Hematopoietic multipotent progenitor cell treated with erythropoietin and hydrocortisone succinate and interleukin-3 and kit ligand, for 4 days (in vitro differentiated cells): ENCODE results near the gene ENO3.

Source experiments
- DNase-seq: peaks from one replicate; pipeline ENCODE4 v3.0.0-alpha.2; 2015

Gene ENO3

DNA sequence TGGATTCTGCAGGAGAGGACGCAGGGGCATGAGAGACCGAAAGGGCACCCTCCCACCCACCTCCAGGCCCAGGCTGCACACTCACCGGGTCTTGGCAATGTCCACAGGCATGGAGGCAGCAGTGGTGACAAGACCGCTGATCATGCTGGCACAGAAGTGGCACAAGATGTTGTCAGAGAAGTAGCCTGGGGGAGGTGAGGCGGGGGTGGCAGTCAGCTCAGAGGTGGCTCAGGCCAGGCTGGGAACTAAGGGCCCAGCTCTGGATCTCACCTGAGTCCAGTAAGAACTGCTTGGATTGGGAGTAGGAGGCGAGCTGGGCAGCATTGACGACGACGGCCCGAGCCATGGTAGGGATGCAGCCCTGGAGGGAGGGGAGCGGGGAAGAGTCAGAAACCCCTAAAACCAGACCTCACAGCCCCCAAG, 12.8 kb upstream of the ENO3 start:
- DNase-seq: no peak

DNA sequence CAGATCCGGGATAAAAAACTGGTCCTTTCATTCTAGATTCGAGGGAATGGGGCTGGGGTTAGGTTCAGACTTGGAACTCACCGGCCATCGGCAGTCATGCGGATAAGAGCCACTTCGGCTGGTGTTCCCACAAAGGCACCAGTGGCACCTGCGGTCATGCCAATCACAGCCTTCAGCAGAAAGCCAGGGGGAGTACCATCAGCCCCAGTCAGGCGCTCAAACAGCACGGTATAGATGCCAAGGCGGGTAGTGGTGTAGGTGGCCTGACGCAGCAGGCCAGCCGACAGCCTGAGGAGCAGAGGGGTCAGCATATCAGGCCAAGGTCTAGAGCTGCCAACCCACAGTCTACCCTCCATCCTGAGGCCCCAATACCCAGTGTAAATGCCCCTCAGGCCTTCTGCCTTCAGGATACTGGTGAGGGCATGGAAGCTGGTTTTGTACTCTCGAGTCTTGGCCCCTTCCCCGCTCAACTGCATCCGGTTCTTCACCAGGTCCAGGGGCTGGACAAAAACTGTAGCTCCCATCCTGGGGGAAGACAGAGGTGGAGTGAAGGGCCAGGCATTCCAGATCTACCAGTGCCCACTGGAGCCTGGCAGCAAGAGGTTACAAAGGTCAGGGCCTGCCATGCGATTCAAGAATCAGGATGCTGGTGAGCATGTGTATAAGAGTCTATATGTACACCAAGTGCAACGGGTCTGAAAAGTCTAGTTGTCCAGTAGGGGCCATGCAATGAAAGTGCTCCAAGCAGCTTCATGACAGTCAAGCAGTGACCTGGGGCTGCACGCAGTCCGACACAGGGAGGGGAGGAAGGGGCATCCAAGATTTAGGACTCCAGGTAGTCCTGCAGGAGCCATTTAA, 12.0 kb upstream of the ENO3 start:
- DNase-seq: peak; percentile 56

DNA sequence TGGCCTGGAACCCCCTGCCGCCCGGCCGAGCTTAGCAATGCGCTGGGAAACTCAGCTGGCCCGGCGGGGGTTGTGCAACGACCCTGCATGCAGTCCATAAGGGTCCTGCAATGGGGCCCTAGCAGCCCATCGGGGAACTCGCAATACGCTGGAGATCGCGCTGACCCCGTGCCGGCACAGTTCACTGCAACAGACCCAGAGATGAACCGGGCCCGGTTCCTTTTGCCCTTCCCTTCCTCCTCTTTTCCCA, 11.4 kb upstream of the ENO3 start:
- DNase-seq: no peak

DNA sequence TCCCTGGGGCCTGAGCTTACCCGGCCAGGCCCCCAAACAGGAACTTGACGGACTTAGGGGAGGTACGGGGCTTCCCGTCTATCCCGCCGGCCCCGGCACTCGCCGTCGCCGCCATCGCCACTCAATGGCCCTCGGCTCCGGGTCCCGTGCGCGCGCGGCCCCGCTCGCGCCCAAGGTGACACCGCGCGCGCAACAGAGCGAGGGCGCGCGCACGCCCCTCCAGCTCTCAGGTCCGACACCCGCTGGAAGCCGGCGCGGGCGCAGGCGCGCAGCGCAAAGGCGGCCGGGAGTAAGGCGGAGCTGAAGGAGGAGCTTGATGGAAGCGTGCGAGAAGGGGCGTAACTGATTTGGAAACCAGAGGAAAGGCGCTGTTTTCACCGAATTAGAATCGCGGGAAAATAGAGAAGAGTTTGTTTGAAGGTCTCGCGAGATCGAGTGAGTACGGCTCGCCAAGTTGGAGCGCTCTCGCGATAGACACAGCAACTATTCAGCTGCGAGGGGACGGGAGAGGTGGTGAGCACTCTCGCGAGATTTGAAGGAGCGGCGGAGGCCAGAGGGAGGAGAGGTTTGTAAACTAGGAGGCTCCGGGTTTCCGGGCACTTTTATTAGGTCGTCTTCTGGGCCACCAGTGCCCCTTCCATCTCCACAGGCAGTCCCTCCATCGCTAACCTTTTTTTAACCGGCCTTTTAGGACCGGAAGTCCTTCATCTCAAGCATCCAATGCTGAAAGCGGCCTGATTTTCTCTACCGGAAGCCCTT, 10.9 kb upstream of the ENO3 start, which contains the start of the genes RNF167 and SLC25A11:
TSS of gene RNF167 (plus strand) at position 473 of the 759 bp plus-strand sequence. CDS start 642 bp downstream, outside the sequence.
TSS of gene SLC25A11 (minus strand) at position 251 of the 759 bp plus-strand sequence. CDS start at position 115, 136 bp downstream.
- DNase-seq: peak; percentile 100

DNA sequence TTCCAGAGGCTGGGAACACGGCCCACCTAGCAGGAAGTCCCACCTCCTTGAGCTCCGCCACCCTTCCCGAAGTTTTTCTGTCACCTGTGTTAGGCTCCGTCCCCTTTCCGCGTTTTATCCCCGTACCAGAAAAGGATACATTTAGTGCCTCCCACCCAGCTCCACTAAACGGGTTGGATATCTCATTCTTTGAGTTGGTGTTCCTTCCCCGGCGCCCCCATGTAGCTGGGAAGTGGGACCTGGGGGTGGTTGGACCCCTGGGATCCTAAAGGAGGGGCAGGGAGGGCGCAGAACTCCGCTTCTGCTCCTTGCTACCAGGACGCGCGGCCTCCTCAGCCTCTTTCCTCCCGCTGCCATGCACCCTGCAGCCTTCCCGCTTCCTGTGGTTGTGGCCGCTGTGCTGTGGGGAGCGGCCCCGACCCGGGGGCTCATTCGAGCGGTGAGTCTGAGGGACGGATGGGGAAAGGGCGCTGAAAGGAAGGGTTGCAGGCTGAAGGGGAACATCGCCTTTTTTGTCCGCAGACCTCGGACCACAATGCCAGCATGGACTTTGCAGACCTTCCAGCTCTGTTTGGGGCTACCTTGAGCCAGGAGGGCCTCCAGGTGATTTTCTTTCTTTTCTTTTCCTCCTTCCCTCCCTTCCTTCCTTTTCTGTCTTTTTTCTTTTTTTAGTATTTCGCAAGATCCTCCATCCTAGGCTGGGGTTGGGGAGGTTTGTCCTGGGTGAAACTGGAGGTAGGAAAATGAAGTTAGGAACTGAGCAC, 10.2 kb upstream of the ENO3 start:
- DNase-seq: peak; percentile 60

DNA sequence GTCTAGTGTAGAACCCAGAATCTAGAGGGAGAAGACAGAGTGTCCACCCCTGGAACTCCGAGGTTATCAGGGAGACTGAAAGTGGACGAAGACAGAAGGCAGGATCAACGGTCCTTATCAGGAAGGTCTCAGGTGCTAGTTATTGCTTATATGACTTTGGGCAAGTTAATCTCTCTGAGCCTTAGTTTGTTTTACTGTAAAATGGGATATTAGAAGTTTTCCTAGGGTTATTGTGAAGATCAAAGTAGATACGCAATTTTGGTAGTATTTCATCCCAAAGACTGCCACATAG, 9.7 kb upstream of the ENO3 start:
- no peak for DNase-seq

DNA sequence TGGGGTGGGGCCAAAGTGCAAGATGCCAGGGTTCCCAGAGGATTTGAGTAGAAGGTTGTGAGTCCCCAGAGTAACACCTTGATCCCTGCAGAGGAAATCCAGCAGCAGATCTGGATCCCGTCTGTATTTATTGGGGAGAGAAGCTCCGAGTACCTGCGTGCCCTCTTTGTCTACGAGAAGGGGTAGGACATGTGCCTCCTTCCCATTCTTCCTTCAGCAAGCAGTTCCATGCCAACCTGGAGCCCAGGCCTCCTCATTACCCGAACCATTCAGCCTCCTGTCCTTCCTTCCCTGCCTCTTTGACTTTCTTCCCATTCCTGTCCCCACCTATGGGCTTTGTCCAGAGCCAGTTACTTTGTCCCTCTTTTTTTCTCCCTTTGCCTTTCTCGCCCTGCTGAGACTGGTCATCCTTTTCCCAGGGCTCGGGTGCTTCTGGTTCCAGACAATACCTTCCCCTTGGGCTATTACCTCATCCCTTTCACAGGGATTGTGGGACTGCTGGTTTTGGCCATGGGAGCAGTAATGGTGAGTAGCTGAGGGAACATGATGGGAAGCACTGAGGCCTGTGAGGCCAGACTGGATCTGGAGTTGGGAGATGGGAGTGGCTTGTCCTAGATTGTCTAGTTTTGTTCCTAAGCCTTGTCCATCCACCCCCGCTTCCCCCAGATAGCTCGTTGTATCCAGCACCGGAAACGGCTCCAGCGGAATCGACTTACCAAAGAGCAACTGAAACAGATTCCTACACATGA, 8.0 kb upstream of the ENO3 start:
- DNase-seq: no peak

DNA sequence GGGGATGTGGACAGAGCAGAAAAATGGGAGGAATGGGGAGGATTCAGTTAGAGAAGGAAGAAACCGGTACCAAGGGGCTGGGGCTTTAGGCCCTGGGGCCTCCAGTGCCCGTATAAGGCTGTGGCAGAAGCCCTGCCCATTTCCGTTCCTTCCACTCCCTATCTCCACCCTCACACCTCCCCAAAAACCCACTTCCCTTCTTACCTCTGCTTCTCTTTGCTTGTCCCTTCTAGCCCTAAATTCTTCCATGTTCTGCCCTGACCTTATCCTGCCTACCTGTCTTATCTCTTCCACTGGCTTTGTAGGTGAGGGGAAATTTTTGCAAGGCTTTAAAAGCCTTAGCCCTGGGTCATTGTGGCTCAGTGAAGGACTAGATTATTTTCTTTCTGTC, 6.8 kb upstream of the ENO3 start:
- peak; percentile 91 for DNase-seq

DNA sequence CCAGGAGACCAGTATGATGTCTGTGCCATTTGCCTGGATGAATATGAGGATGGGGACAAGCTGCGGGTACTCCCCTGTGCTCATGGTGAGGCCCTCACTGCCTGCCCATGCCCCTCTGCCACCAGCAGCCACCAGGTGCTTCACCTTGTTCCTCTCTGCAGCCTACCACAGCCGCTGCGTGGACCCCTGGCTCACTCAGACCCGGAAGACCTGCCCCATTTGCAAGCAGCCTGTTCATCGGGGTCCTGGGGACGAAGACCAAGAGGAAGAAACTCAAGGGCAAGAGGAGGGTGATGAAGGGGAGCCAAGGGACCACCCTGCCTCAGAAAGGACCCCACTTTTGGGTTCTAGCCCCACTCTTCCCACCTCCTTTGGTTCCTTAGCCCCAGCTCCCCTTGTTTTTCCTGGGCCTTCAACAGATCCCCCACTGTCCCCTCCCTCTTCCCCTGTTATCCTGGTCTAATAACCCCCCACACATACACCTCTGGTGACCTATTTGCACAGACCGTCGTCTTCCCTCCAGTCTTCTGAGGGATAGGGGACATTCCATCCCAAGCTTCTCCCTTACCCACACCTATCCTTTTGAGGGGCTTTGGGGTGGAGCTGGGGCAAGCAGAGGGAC, 6.3 kb upstream of the ENO3 start:
- DNase-seq: no peak

DNA sequence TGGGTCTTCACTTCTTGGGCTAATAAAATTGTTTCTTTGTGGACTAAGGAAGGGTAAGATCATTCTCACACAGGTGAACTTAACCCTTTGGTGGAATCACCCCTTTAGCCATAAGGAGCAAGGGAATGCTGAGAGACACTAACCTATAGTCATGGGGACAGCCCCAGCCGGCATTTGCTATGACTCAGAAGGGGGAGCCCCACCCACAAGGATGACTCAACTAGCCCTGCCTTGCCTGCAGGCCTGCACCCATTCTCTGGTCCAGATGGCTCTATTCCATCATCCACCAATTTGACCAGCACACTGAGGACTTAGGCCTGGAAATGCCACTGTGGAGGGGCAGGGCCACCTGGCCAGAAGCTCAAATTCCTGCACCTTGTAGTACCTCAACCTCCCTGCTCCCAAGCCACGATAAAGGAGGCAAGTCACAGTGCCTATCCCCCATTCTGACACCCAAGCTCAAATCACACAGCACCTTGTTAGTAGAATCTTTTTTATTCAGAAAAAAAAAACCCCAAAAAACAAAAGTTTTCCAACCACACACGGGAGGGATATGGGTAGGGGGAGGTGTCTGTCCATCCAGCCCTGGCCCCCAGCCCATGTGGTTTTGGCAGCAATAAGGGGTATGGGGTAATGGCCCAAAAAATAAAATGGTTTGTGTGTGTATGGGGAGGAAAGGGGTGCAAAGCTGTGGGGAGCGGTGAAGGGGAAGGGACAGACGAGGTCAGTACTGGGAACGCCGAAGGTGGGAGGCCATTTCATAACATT, 5.6 kb upstream of the ENO3 start:
- peak; percentile 91 for DNase-seq

DNA sequence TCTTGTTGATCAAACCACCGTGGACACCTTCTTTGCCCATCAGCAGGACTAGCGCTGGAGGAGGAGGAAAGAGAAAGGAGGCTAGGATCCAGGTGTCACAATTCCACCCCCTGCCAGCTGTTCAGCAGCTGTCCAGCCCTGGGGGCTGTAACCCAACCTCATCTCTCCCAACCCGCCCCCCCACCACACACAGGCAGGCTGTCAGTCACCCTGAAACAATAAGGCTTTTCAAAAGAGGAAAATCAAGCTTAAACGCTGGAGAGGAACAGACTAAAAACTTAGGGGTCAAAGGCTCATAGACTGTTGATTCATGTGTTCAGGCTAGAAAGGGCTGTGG, 5.0 kb upstream of the ENO3 start:
- DNase-seq: no peak

DNA sequence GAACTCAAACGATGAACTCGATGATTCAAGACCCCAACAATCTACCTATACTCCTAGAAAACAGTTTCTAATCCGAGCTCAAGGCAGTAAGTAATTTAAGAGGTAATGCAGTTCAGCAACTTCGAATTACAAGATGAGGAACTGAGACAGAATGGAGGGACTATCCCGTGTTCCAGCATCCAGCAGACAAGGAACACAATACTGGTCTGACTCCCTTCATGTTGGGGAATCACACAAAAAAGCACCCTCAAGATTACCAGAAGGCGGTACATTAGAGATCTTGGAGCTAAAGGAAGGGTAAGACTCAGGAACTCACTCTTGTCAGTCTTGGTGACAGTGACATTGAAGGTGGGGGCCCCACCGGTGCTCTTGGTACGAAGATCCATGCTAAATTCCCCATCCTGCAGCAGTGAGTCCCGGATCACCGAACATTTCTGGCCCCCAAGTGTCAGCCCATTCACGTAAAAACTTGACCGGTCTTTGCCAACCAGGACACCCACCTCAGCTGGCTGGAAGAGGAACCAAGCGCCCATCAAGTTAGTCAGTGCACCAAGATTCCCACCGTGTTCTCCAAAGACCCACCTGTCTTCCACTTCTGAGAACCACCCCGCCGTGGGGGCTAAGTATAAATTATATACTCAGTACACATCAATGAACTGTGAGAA, 4.5 kb upstream of the ENO3 start:
- no peak for DNase-seq

DNA sequence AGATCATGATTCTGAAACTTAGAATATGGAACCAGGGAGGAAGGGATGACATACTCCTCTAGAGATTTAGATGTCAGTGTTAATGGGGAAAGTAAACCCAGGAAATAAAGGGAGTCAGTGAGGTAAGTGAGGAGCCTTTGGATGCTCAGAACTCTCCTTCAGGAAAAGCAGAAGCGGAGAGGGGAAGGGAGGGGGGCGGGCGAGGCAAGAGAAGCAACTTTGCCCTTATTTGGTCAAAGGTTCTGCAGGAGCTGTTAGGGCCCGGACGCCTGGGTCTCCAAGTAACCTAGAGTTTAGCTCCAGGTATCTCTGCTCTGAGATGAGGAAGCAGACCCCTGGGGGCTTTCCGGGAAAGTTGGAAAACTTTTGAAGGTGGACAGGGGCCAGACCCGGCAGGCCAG, 3.9 kb upstream of the ENO3 start:
- DNase-seq: peak; percentile 64

DNA sequence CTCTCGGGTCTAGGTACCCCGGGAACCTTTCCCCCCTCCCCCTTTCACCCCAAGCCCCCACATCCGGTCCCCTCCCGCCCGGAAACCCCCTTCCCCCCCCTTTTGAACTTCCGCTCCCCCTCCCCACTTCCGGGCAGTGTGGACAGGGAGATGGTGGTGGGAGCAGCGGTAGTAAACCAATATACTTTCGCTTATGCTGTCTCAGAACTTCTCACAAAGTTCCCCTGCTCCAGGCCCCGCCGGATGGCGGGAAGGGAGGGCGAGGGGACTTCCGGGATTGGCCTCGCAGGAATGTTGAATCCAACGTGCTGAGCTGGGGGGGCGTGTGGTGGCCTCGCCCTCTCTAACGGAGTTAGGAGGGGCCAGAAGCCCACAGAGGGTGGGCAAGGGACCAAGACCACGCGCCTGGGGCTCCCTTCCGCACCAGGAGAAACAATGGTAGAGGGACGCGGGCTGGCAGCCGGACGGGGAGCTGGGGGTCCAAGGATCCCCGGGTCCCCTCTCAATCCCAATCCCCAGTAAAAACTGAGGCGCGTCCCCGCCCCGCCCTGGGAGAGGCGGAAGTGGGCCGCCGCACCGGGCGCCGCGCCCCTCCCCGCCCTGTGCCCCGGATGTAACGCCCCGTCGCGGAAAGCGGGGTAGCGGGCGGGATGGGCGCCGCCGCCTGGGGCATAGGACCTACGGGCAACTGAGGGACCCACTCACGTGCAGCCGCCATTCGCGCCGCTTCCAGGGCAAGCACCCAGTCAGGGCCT, 3.3 kb upstream of the ENO3 start:
- DNase-seq: peak; percentile 79

DNA sequence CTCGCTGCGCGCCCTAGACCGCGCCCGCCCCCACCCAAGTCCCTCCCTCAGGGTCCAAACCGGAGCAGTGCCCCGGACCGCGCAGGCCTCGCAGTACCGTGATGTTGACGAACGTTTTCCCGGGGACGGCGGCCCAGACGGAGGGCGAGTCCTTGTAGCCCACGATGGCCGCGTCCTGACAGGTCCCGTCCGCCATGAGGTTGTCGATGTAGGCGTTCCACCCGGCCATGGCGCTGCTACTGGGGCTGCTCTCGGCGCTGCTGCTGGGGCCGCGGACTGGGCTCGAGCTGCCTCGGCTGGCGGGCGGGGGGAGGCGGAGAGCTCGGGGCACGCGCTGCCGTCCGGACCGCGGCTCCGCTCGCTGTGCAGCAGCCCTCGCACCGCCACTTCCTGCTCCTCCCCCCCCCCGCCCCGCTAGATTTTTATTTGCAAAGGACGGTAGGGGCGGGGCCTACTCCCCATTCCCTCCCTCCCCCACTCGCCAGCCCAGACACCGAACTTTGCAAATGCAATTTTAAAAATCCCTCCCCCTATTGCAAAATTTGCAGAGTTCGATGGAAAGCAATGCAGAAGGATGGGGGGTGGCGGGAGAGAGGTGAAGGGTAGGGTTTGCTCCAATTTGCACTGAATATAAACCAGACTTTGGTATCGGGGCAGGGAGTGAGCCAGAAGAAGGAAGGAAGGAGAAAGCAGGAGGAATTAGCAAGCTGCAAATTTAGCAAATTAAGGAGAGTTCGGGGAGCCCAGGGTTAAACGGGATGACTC, 2.6 kb upstream of the ENO3 start, which contains the start of gene PFN1:
TSS of gene PFN1 (minus strand) at position 365 of the 765 bp plus-strand sequence. CDS start at position 229, 136 bp downstream.
- peak; percentile 98 for DNase-seq

DNA sequence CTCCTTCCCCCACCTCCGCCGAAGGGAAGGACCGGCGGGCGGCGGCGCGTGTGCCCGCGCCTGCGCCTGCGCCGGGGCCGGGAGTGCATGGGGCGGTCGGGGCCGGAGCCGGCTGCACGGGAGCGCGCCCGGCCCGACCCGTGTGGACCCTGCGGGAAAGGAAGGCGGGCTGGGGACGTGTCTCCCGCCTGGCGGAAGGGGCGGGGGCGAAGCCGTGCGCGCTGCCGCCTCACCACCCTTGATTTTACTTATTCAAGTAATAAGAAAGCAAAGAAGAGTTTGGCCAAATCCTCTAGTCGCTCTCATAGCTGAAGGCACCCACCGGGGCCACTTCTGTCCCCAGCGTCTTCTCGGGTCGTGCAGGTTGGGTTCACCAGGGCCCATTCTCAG, 2.0 kb upstream of the ENO3 start:
- peak; percentile 95 for DNase-seq

DNA sequence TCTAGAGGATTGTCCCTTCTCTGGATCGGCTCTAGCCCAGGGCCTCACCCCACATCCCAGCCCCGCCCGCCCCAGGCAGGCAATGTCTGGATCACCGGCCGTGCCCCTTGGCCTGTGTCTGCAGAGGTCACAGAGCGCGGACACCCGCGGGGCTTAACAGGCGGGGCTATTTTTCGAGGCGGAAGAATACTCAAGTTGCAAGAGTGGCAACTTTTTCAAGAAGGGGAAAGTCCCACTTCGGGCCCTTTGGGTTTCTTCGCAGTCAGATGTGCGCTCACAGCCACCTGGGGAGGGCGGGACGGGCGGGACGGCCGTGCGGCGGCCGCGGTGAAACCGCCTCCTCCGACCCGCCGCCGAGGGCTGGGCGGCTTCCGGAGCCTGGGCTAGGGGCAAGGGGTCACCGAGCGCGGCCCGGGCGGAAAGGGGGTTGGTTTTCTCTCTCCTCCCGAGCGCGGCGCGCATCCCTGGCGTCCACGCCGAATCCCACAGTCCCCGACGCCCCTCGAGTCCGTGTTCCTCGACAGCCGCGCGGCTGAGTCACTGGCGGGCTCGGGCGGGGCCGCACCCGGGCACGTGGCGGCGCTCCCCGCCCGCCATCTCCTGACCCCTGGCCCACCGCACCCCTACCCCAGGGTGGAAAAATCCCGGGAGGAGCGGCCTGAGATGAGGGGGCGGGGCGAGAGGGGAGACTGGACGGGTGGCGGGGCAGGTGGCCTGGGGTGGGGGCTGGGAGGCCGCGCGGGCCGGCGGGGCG, 1.4 kb upstream of the ENO3 start:
- peak; percentile 80 for DNase-seq

DNA sequence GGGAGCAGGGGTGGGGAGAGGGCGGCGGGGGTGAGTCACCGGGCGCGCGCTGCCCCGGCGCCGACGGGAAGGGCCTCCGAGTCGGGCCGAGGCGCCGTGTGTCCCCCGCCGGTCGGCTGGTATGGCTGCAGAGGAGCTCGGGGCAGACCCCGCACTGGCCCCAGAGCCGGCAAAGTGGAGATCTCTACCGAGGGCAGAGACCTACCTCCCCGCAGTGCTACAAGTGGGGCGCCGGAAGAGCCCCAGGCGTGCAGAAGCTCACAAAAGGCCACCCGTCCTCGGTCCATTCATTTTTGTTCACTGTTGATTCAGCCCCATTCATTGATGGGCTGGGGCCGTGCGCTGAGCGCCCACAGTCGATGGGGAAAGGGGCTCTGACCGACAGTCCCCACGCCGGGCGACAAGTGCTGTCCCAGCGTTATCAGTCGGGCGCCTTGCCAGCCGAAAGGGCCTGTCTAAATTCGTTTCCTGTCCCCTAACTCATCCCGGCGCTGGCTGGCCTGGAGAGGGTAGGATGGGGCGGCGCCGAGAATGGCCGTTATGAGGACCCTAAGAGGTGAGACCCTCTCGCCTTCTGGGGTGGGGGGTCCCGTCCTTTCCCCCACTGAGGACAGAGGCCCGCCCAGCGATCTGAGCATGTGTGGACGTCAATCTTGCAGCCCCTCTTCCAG, 709 bp upstream of the ENO3 start:
- peak; percentile 85 for DNase-seq
